K562 (cell line): Measurements from ENCODE around the gene PTK6. TPM values are rescaled to one million over a fixed set of nuclear protein-coding genes. Genes with fewer than 3 reads are reported as not detected.

Source experiments
- CAMTA2 ChIP-seq: fragments of 250-450 bp; sonication (Bioruptor Pico); conservative IDR thresholded peaks from 2 replicates; pipeline ENCODE4 v1.5.1; 2022
- CC2D1A ChIP-seq: fragments of 450-650 bp; IDR thresholded peaks from 2 replicates; pipeline ENCODE4 v1.6.1; 2017; ENCODE audit warnings: mild to moderate bottlenecking
- CHD1 ChIP-seq: fragments of 200-600 bp; sonication (generic); IDR thresholded peaks from one replicate; pipeline ENCODE4 v1.6.1; 2012; ENCODE audit warnings: mild to moderate bottlenecking, moderate library complexity, low read length, inconsistent platforms
- CTCF ChIP-seq, 3 experiments: IDR thresholded peaks in 2 of 3; conservative IDR thresholded peaks in 1 of 3; 2 replicates each; pipeline ENCODE4 v1.5.1; 2011 to 2012; ENCODE audit warnings: low read length in 3 of 3, mild to moderate bottlenecking in 3 of 3, control low read depth in 2 of 3, improper control_type of control experiment in 1 of 3, inconsistent platforms in 1 of 3, low read depth in 1 of 3, mixed read lengths in 1 of 3, moderate library complexity in 1 of 3; ENCODE audit not compliant: insufficient read depth in 2 of 3
- EP300 ChIP-seq: IDR thresholded peaks from 2 replicates; pipeline ENCODE4 v1.6.1; 2012; ENCODE audit warnings: low read length, improper control_type of control experiment
- GTF2F1 ChIP-seq: IDR thresholded peaks from 2 replicates; pipeline ENCODE4 v1.6.1; 2011; ENCODE audit warnings: low read depth, low read length, improper control_type of control experiment
- KLF13 ChIP-seq: fragments of 450-650 bp; IDR thresholded peaks from 2 replicates; pipeline ENCODE4 v1.6.1; 2016; ENCODE audit warnings: missing genetic modification characterization, low read depth, mild to moderate bottlenecking, missing compliant biosample characterization, moderate library complexity, borderline replicate concordance
- MED1 ChIP-seq: sonication (generic); formaldehyde crosslinking; IDR thresholded peaks from 2 replicates; pipeline ENCODE4 v1.8.1; 2023; ENCODE audit warnings: missing genetic modification reagents, borderline replicate concordance
- MNT ChIP-seq, 2 experiments: fragments of 450-650 bp; conservative IDR thresholded peaks; 2 replicates each; pipeline ENCODE4 v1.6.1; 2017; ENCODE audit warnings: mild to moderate bottlenecking in 2 of 2, moderate library complexity in 2 of 2
- NFXL1 ChIP-seq: fragments of 450-650 bp; formaldehyde crosslinking; IDR thresholded peaks from 2 replicates; pipeline ENCODE4 v1.4.0; 2021; ENCODE audit warnings: mild to moderate bottlenecking
- SMARCC2 ChIP-seq: fragments of 450-650 bp; IDR thresholded peaks from 2 replicates; pipeline ENCODE4 v1.6.1; 2017; ENCODE audit warnings: antibody characterized with exemption, moderate library complexity, mild to moderate bottlenecking, low read depth
- SRF ChIP-seq, 2 experiments: fragments of 250-450, 450-650 bp in 1 of 2; sonication (Bioruptor Pico) in 1 of 2; sonication (generic) in 1 of 2; formaldehyde crosslinking; IDR thresholded peaks; 2 replicates each; pipeline versions ENCODE4 v1.5.0 to v1.5.1; 2020 to 2022; ENCODE audit warnings: mild to moderate bottlenecking in 1 of 2, missing genetic modification reagents in 1 of 2
- THRA ChIP-seq: fragments of 450-650 bp; IDR thresholded peaks from 2 replicates; pipeline ENCODE4 v1.6.1; 2017; ENCODE audit warnings: mild to moderate bottlenecking, moderate library complexity
- ZBTB11 ChIP-seq, 3 experiments: fragments of 200-800 bp in 1 of 3; fragments of 250-450 bp in 1 of 3; fragments of 450-650 bp in 1 of 3; sonication (Bioruptor Pico) in 1 of 3; sonication (Bioruptor generic) in 1 of 3; formaldehyde crosslinking in 1 of 3; IDR thresholded peaks; 2 replicates each; pipeline versions ENCODE4 v1.6.1 to v1.8.0; 2016 to 2022; ENCODE audit warnings: mild to moderate bottlenecking in 2 of 3, missing genetic modification characterization in 2 of 3, missing compliant biosample characterization in 1 of 3, moderate library complexity in 1 of 3
- ZNF212 ChIP-seq: fragments of 450-650 bp; formaldehyde crosslinking; IDR thresholded peaks from 2 replicates; pipeline ENCODE4 v1.4.0; 2020; ENCODE audit warnings: mild to moderate bottlenecking
- ZNF780A ChIP-seq: fragments of 250-450 bp; sonication (Bioruptor Pico); IDR thresholded peaks from 2 replicates; pipeline ENCODE4 v1.5.0; 2021; ENCODE audit warnings: mild to moderate bottlenecking
- polyA plus RNA-seq, 8 experiments: library from polyadenylated mRNA; depleted of rRNA in 4 of 8; stranded (reverse) in 5 of 8; unstranded in 3 of 8; fragments of >200 nt; fragmentation: Nextera tagmentation in 2 of 8; fragmentation: Illumina TruSeq in 1 of 8; extraction: Ambion mirVana in 2 of 8; extraction: Trizol in 1 of 8; gene quantifications; 2 replicates each; pipeline versions ENCODE4 v1.2.1 to v1.2.3, GENCODE V29; 2011 to 2014; ENCODE audit warnings: inconsistent platforms in 1 of 8, missing spikeins in 1 of 8
- total RNA-seq, 7 experiments: library from RNA; depleted of rRNA in 6 of 7; stranded (reverse); fragments of >200 nt in 6 of 7; fragmentation: Illumina TruSeq in 2 of 7; extraction: Trizol in 2 of 7; gene quantifications; 2 replicates each; pipeline versions ENCODE4 v1.2.1 to v1.2.3, GENCODE V29; 2011 to 2021; ENCODE audit warnings: low replicate concordance in 1 of 7

The PTK6 gene
- total and polyA plus RNA-seq, 9 of the 15 experiments (the other 6 are each of a cell fraction or from before 2014, with no cell fraction given), result 0.07 TPM; not detected in 8

DNA sequence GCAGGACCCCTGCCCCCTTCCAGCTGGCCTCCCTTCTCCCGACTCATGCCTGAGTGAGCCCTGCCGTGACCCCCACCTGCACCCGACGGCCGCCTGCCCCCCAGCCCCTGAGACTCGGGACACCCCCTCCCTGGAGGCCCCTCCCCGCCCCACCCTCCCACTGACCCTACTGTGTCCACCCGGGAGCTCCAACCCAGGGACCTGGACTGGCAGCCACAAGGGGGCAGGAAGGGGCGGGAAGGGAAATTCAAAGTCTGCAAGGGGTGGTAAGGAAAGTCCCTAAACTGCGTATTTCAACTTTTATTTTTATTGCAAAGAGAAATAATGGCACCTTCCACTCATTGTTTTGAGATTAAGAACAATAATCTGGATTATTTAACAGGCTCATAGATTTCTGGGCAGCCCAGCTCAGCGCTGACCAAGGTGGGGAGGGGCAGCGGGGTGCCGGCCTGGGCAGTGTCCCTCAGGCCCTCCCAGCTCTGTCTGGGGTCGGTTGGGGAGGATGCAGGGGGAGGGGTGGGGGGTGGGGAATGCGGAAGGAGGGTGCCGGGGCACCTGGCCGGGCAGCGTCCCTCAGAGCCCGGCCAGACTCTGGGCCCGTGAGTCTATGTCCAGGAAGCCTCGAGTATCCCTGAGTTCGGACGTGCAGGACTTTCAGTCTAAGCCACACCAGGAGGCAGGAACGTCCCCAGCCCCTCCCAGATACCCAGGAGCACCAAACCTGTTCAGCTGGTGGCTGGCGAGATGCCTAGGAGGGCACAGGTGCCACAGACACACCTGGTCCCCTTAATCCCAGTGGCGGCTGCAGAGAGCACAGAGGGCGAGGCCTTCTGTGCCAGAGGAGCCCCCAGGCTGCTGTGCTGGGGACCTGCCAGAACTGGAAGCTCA lies 1.3 kb upstream of the PTK6 start (continued):
- TF ChIP-seq ZBTB11 (CRISPR knock-in tag; IDR thresholded peaks at IDR 0.05) (peak in 1 of 3 experiments; percentile 57; a peak in 2 of 6 replicates), THRA (no peak), CAMTA2 (CRISPR knock-in tag) (no peak), ZNF780A (no peak), MED1 (CRISPR knock-in tag) (no peak), CC2D1A (no peak), GTF2F1 (no peak), EP300 (no peak), SMARCC2 (no peak), NFXL1 (CRISPR knock-in tag) (no peak), MNT (conservative IDR thresholded peaks at IDR 0.05) (0 out of 4 replicates have a peak, but pooled peaks of 1 of the 2 experiments have one; percentile 10), KLF13 (tag) (no peak), ZNF212 (CRISPR knock-in tag) (no peak), CTCF (IDR thresholded peaks at IDR 0.05 in 2 of 3, conservative IDR thresholded peaks at IDR 0.05 in 1 of 3; ENCODE audit: insufficient read depth in 2 of 3, low read depth in 1 of 3, low read length in 3 of 3) (peak in 2 of 3 experiments; percentile 22 to 41; a peak in 3 of 6 replicates), CHD1 (no peak), SRF (CRISPR knock-in tag; IDR thresholded peaks at IDR 0.05) (0 out of 4 replicates have a peak, but pooled peaks of 1 of the 2 experiments have one; percentile 7)
